ENCODE data around the gene CDR2L.
"Not testable (repeated sequence)": the region's sequence is repeated elsewhere in the genome, so short reads cannot be mapped to it uniquely, and the experiment has no call there.

The CDR2L gene

DNA sequence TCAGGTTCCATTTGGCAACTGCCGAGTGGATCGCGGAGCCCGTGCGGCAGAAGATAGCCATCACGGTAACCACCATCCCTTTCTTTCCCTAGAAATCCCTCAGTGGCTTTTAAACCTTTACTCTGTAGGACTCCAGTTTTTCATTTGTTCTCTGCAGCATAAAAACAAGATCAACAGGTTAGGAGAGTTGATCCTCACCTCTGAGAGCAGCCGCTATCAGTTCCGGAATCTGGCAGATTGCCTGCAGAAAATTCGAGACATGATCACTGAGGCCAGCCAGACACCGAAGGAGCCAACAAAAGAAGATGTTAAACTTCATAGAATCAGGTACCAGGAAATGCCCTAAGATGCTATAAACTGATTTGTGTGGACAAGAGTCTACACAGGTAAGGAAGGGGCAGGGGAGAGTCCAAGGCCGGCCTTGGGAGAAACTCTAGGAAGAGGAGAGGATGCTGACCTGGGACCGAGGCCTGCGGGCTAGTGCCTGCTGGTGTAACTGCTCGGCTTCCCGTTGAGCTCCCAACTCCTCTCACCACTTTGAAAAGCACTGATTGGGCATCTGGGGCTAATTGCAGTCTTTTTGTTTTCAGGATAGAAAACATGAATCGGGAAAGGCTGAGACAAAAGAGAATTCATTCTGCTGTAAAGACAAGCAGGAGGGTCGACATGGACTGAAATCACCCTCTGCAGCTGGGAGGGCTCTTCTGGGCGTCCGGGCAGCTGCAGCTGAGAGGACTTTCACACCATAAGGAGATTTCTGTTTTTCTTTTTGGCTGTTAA, 33.1 kb downstream of the CDR2L start:
- DNase-seq (ENCODE audit: low read depth) = peak; percentile 78
- TF ChIP-seq, protein P1, sequence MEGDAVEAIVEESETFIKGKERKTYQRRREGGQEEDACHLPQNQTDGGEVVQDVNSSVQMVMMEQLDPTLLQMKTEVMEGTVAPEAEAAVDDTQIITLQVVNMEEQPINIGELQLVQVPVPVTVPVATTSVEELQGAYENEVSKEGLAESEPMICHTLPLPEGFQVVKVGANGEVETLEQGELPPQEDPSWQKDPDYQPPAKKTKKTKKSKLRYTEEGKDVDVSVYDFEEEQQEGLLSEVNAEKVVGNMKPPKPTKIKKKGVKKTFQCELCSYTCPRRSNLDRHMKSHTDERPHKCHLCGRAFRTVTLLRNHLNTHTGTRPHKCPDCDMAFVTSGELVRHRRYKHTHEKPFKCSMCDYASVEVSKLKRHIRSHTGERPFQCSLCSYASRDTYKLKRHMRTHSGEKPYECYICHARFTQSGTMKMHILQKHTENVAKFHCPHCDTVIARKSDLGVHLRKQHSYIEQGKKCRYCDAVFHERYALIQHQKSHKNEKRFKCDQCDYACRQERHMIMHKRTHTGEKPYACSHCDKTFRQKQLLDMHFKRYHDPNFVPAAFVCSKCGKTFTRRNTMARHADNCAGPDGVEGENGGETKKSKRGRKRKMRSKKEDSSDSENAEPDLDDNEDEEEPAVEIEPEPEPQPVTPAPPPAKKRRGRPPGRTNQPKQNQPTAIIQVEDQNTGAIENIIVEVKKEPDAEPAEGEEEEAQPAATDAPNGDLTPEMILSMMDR (IDR thresholded peaks at IDR 0.05; ENCODE audit: control insufficient read depth, extremely low read depth, insufficient read depth) = no peak
- peak overlapping the region; percentile 16; the same call in 1 of the 2 replicates for H3K4me3 ChIP-seq (ENCODE audit: low read depth, low read length)

DNA sequence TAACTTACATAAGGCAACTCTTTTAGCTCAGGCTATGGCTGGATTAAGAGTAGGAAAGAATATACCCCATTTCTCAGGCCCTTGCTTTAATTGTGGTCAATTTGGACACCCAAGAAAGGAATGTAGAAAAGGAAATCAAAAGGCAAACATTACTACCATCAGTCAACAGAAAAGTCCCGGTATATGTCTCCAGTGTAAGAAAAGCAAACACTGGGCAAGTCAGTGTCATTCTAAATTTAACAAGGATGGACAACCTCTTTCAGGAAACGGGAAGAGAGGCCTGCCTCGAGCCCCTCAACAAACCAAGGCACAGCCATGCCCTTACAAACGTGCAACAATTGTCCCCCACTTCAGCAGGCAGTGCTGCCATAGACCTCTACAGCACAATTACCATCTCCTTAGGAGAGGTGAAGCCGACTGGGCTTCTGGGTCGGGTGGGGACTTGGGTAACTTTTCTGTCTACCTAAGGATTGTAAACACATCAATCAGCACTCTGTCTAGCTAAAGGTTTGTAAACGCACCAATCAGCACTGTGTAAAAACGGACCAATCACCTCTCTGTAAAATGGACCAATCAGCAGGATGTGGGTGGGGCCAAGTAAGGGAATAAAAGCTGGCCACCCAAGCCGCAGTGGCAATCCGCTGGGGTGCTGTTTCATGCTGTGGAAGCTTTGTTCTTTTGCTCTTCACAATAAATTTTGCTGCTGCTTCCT, 37.4 kb downstream of the CDR2L start:
- TF ChIP-seq, protein P1 (IDR thresholded peaks at IDR 0.05; ENCODE audit: control insufficient read depth, extremely low read depth, insufficient read depth) = no peak
- DNase-seq (ENCODE audit: low read depth) = no peak
- no peak overlapping the region for H3K4me3 ChIP-seq (ENCODE audit: low read depth, low read length)

DNA sequence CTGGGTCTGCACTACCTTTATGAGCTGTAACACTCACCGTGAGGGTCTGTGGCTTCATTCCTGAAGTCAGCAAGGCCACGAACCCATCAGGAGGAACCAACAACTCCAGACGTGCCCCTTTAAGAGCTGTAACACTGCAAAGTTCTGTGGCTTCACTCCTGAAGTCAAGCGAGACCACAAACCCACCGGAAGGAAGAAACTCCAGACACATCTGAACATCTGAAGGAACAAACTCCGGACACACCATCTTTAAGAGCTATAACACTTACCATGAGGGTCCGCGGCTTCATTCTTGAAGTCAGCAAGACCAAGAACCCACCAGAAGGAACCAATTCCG, 37.9 kb downstream of the CDR2L start:
- not testable (repeated sequence) for DNase-seq (ENCODE audit: low read depth); H3K4me3 ChIP-seq (ENCODE audit: low read depth, low read length)

DNA sequence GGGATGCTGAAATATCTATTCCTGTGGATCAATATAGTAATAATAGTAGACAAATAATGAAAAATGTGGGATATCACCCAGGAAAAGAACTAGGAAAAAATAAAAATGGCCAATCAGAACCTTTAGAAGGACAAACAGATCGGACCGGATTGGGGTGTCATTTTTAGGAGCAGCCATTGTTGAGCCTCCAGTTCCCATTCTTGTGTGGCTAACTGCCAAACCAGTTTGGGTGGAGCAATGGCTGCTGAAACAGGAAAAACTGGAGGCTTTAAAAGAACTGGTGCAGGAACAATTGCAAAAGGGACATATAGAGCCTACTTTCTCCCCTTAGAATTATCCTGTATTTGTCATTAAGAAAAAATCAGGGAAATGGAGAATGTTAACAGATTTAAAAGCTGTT, 39.2 kb downstream of the CDR2L start:
- DNase-seq (ENCODE audit: low read depth); H3K4me3 ChIP-seq (ENCODE audit: low read depth, low read length): not testable (repeated sequence)

DNA sequence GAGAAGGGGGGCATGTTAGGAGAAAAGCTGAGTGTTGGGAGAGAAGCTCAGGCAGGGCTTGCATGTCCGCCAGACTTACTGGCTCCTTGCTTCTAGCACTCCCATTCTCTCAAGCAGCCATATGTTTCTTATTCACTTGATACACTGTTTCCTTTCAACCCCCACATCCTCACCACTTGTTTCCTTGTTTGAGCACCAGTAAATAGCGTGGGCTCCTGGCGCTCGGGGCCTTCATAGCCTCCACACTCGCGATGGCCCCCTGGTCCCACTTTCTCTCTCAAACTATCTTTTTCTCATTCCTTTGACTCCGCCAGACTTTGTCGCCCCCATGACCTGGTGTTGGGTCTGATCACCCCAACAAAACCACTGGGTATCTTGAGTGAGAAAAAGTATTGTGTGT, 42.7 kb downstream of the CDR2L start:
- no peak for DNase-seq (ENCODE audit: low read depth)
- H3K4me3 ChIP-seq (ENCODE audit: low read depth, low read length) = no peak overlapping the region
- TF ChIP-seq, protein P1 (IDR thresholded peaks at IDR 0.05; ENCODE audit: control insufficient read depth, extremely low read depth, insufficient read depth) = no peak

DNA sequence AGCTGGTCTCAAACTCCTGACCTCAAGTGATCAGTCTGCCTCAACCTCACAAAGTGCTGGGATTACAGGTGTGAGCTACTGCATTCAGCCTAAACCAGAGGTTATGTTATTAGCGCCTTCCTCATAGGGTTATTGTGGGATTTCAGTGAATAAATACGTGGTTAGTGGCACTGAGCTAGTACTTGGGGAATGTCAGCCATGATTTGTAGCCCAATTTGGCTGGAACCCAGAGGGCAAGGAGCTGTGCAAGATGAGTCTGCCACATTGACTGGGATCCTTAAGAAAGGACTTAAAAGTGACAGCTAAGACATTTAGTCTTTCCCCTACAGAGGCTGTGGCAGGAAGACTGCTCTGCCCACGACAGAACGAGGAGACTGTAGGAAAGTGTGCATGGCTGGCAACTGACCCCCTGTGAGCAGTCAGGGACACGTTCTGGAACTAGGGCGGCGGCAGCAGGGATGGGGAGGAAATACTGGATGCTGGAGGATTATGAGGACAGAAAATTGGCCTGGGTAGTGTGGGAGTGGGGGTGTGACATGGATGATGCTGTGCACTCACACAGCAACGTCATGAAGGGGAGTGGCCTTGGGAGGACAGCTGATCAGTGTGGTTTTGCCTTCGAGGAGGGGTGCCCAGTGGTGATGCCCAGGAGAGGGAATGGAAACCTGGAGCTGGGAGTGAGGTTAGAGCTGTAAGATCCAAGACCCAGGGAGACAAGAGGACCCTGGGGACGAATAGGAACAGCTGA, 44.7 kb downstream of the CDR2L start:
- TF ChIP-seq, protein P1 (IDR thresholded peaks at IDR 0.05; ENCODE audit: control insufficient read depth, extremely low read depth, insufficient read depth) = no peak
- H3K4me3 ChIP-seq (ENCODE audit: low read depth, low read length) = no peak overlapping the region
- DNase-seq (ENCODE audit: low read depth) = no peak

DNA sequence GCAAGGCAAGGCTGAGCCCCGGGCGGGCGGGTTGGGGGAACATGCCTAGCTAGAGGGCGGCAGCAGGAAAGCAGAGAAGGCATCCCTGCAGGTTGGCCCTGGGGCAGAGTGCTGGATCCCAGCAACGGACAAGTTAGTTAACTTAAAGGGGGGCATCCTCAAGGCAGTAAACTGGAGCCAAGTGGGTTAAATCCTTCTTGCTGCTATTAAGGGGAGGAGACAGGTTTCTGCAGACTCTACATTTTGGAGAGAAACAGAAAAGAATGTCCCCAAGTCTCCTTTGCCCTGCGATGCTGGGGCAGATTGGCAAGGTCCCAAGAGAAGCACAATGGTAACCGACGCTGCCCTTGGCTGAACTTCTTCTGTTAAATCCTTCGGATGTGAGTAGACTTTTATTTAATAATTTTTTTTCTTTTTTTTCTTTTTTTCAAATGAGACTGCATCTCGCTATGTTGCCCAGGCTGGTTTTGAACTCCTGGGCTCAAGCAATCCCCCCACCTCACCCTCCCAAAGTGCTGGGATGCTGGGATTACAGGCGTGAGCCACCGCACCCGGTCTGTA, 45.4 kb downstream of the CDR2L start:
- H3K4me3 ChIP-seq (ENCODE audit: low read depth, low read length) = peak overlapping the region; percentile 84
- TF ChIP-seq, protein P1 (IDR thresholded peaks at IDR 0.05; ENCODE audit: control insufficient read depth, extremely low read depth, insufficient read depth) = no peak
- no peak for DNase-seq (ENCODE audit: low read depth)
